HG03558 (cell line): ENCODE results near the gene CDKL2.
"Not testable (repeated sequence)": the region's sequence is repeated elsewhere in the genome, so short reads cannot be mapped to it uniquely, and the experiment has no call there.

Experiments used
- ATAC-seq: cut with Tn5 transposase; IDR thresholded peaks from one replicate; pipeline ENCODE4 v1.9.1; 2021; ENCODE audit warnings: moderate number of reproducible peaks; ENCODE audit not compliant: unreplicated experiment; ENCODE audit errors: extremely low read depth

The CDKL2 gene

DNA sequence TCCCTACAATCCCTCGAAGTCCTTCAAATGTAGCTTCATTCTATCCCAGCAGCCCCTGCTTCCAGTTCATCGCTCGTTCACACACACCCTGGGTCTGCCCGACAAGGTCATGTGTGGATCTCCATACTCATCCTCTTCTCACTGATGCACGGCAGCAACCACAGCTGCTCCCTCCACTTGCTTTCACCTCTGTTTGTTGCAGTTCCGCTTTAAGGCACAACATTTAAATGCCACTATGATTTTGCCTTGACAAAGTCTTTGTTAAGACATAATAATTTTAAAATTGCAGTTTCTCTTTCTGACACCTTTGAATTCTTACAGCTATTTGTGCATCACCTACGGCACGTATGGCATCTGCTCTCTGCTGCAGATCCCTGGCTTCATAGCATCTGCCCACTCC is 72.6 kb downstream of the CDKL2 start:
- no peak for ATAC-seq

DNA sequence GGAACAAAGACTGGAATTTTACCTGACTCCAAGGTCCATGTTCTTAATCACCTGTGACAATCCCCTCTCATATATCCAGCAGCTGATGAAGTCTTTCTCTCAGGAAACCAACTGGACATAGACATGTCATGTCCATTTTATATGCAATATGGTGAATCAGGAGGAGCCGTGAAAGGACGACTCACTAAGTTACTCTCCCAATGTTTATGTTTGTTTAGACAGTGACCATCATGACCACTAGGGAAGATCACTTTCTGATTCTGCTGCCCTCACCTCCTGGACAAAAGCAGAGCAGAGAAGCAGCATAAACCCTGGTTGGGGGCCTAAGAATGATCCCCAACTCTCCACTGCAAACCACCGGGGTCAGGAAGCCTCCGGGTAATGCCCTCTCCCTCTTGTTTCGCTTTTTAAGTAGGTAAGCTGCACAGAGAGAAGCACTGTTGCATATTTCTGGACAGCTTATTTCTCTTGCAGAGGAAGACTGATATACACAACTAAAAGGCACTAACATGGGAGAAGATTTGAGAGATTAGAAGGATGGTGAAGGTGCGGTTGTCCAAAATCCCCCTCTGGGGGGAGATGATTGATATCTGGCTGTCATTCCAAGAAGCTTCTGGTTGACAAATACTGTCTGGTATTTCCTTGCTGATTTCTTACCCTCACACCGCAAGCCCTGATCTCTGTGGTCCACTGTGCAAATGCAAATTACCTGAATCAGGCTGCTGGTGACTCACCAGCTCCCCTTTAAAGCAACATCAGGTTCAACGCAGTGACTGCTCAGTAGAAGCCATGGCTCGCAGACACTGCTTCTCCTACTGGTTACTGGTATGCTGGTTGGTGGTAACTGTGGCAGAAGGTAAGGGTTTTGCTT is 74.8 kb downstream of the CDKL2 start, which contains the start of gene ODAPH:
ODAPH (plus strand) TSS at position 773 of the 871 bp plus-strand sequence; CDS start at position 790, 17 bp downstream.
- ATAC-seq, result peak; percentile 98

DNA sequence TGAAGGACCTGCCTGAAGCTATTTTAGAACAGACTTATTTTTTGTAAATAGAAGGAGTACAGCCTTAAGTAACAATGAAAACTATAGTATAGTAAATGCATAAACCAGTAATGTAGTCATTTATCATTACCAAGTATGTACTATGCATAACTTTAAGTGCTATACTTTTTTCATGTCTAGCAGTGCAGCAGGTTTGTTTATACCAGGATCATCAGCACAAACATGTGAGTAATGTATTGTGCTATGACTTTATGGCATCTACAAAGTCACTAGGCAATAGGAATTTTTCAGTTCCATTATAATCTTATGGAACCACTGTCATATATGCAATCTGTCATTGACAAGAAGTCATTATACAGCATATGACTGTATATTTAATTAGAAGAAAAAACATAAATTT is 77.9 kb downstream of the CDKL2 start:
- no peak for ATAC-seq

DNA sequence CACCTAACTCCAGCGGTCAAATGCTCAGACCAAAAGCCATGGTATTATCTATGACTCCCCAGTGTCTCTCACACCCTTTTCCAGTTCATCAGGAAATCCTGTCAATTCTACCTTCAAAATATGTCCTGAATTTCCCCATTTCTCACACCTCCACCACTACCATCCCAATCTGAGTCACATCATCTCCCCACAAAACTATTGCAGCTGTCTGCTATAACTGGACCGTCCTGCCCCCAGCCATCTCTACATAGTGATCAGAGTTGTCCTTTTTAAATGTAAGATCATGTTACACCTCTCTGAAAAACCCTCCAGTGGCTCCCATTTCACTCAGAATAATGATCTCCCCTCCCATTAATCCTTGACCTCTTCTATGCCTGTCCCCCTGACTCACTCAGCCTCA is 81.3 kb downstream of the CDKL2 start:
- ATAC-seq, result no peak

DNA sequence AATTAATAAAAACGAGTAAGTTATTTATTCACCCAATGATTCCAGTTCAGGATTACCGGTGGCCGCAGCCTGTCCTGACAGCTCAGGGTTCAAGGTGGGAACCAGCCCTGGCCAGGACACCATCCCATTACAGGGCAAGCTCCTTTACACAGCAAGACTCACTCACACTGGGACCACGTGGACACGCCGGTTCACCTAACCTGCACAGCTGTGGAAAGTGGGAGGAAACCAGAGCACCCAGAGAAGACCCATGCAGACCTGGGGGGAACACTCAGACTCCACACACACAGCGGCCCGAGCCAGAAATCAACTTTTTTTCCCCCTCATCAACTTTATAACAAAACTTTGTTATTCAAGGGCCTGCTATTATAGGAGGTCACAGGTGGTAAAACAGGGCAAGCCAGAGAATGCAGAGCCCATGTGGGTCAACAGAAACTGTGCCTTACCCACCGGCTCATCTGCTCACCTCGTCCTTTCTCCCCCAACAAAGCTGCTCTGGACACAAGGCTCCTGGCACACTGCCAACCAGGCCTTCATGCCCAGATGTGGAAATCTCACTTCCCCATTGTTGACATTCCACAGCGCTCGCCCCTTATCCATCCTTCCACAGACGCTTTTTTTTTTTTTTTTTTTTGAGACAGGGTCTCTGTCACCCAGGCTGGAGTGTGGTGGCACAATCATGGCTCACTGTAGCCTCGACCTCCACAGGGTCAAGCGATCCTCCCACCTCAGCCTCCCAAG is 82.5 kb downstream of the CDKL2 start:
- ATAC-seq, result no peak

DNA sequence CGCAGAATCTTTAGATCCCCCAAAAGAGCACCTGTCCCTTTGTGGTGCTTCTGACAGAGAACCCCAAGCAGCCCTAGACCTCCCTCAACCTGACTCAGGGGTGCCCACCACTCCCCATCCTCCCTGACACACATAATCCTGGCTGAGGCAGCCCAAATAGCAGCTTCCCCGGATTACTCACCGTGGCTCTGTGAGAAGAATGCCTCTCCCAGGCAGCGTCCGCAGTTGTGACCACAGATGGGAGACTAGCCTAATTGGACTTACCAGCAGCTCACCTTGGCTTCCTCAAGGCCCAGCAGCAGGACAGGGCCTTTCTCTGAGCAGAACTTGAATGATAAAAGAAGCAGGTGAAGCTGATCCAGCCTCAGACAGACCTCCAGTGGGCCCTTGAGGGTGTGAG is 84.8 kb downstream of the CDKL2 start:
- ATAC-seq, result no peak

DNA sequence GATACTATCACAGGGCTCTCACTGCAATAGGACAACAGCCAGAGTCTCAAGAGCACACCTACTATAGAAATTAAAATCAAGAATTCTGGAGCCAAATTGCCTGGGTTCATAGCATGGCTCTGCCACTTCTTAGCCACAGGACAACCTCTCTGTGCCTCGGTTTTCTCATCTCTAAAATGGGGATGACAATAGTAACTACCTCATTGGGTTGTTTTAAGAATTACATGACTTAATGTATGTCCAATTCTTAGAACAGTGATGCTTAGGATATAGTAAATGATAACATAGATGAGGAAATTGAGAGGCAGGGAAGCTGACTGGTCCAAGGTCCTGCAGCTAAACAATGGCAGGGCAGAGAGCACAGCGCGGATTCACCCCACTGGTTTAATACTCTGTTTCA is 85.5 kb downstream of the CDKL2 start:
- no peak for ATAC-seq

DNA sequence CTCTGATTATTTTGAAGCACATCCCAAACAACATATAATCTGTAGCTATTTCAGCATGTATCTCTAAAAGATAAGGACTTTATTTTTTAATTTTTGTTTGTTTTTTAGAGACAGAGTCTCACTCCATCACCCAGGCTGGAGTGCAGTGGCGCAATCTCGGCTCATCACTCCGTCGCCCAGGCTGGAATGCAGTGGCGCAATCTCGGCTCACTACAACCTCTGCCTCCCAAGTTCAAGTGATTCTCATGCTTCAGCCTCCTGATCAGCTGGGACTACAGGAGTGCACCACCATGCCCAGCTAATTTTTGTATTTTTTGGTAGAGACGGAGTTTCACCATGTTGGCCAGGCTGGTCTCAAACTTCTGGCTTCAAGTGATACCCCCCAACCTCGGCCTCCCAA is 86.1 kb downstream of the CDKL2 start:
- not testable (repeated sequence) for ATAC-seq

DNA sequence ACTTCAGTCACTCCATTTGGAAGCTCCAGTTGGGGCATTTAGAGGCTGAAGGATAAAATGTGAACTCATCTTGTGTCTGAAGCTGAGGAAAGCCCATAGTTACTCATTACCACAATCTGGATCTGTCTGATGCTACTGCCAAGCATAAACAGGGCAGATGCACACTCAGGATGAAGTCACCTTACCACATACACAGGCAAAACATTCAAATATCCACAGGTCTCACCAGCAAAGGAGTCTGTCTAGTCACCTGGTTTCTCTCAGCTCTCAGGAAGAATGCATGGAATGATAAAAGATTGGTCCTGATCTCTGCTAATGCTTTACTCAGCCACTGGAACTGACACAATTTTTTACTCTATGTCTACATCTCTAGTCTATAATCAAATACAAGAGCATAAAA is 87.5 kb downstream of the CDKL2 start:
- ATAC-seq, result no peak

DNA sequence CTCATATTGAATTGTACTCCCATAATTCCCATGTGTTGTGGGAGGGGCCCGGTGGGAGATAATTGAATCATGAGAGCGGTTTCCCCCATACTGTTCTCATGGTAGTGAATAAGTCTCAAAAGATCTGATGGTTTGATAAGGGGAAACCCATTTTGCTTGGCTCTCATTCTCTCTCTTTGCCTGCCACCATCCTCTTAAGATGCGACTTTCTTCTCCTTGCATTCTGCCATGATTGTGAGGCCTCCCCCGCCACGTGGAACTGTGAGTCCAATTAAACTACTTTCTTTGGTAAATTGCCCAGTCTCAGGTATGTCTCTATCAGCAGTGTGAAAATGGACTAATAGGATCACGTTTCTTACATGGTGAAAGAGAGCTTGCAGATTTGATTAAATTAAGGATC is 93.0 kb downstream of the CDKL2 start:
- ATAC-seq, result not testable (repeated sequence)

DNA sequence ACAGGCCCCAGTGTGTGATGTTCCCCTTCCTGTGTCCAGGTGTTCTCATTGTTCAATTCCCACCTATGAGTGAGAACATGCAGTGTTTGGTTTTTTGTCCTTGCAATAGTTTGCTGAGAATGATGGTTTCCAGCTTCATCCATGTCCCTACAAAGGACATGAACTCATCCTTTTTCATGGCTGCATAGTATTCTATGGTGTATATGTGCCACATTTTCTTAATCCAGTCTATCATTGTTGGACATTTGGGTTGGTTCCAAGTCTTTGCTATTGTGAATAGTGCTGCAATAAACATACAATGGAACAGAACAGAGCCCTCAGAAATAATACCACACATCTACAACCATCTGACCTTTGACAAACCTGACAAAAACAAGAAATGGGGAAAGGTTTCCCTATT is 96.4 kb downstream of the CDKL2 start:
- not testable (repeated sequence) for ATAC-seq

DNA sequence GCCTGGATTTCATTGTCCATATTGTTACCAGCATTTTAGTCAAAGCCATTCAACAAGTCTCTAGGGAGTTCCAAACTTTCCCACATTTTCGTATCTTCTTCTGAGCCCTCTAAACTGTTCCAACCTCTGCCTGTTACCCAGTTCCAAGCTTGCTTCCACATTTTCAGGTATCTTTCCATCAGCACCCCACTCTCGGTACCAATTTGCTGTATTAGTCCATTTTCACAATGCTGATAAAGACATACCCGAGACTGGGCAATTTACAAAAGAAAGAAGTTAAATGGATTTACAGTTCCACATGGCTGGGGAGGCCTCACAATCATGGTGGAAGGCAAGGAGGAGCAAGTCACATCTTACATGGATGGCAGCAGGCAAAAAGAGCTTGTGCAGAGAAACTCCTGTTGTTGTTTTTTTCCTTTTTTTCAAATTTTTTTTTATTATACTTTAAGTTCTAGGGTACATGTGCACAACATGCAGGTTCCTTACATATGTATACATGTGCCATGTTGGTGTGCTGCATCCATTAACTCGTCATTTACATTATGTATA is 96.9 kb downstream of the CDKL2 start:
- not testable (repeated sequence) for ATAC-seq

DNA sequence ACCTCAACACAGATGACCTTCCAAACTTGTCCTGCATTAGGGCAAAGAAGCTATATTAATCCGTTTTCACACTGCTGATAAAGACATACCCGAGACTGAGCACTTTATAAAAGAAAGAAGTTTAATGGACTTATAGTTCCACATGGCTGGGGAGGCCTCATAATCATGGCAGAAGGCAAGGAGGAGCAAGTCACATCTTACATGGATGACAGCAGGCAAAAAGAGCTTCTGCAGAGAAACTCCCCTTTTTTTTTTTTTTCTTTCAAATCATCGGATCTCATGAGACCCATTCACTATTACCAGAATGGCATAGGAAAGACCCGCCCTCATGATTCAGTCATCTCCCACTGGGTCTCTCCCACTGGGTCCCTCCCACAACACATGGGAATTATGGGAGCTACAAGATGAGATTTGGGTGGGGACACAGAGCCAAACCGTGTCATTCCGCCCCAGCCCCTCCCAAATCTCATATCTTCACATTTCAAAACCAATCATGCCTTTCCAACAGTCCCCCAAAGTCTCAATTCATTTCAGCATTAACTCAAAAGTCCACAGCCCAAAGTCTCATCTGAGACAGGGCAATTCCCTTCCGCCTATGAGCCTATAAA is 98.7 kb downstream of the CDKL2 start:
- ATAC-seq, result not testable (repeated sequence)

DNA sequence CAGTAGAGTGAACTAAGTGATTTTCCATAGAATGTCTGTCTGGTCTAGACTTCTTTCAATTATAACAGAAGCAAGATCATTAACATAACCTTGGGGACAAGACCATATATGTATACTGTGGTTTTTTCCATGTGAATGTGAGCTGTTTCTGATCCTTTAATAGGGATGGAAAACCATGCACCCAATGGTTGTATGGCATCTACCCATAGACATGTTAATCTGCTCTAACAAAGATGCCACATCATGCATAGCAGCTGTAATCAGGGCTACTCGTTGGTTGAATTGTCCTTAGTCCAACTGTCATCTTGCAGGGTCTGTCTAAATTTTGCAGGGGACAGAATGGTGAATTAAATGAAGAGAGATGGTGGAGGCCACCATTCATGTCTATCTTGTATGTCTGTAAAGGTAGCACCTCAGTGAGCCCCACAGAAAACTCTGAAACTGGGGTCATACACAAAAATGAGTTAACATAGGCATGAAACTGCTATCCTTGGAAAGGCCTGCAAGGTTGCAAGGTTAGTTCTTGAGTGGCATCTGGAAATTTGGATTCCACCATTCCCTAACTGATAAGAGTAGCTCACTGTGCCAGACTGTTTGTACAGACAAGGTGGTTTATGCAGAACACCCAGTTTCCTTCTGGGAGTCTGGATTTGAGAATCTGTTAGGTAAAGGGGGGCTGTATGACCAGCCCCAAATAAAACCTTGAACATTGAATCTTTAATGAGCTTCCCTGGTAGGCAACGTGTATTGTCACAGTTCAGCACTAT is 99.6 kb downstream of the CDKL2 start:
- ATAC-seq, result no peak
